GM19025 (cell line): ENCODE data around the gene KIF1A.

ENCODE experiments used
- ATAC-seq: cut with Tn5 transposase; IDR thresholded peaks from one replicate; pipeline ENCODE4 v1.9.1; 2021; ENCODE audit warnings: mild to moderate bottlenecking, low read depth, moderate library complexity; ENCODE audit not compliant: unreplicated experiment

Gene KIF1A

DNA sequence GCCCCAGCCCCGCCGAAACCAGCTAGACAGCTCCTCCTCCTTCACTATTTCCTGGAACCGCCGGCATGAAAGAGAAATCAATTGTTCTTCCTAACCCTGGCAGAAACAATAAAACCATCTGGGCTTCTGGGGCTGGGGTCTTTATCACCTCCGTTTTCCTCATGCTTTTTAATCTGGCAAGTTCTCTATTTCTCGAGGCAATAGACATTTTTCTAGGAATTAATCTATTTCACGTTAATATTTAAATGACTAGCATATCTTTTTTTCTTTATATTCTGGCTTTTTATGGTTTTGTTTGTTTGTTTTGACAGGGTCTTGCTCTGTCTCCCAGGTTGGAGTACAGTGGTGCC, 1.4 kb upstream of the KIF1A start:
- no peak for ATAC-seq

DNA sequence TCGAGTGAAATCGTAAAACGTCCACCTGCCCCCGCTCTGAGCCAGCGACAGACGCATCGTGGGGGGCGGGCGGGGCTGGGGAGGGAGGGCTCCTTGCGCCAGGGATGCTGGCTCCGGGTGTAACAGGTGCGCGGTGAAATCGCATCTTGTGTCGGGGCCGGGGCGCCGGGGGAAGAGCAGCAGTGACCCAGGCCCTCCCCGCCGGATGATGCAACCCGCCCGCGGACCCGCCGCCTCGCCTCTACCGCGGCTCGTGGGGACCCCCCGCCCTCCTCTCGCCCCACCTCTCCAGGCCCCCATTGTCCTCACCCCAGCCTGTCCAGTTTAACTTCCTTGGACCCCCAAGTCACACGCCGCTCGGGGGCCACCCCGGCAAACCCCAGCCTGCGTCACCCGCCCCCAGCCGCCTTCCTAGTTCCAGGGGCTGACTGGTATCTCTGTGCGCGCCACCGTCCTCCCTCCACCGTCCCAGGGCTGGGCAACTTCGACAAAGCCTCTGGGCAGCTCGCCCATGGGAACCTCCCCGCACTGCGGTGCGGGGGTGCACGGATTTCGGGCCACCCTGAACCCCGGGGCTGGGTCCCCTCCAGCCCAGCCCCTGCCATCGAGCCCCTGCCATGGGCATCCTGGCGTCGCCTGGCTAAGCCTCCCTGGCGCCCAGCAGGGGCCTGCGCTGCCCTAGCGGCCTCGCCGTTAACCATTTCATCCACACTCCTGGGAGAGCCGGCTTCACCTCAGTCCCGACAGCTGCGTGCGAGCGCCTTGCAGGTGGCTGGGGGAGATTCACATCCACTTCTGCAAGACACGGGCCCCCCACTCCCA, 799 bp upstream of the KIF1A start:
- ATAC-seq: no peak

DNA sequence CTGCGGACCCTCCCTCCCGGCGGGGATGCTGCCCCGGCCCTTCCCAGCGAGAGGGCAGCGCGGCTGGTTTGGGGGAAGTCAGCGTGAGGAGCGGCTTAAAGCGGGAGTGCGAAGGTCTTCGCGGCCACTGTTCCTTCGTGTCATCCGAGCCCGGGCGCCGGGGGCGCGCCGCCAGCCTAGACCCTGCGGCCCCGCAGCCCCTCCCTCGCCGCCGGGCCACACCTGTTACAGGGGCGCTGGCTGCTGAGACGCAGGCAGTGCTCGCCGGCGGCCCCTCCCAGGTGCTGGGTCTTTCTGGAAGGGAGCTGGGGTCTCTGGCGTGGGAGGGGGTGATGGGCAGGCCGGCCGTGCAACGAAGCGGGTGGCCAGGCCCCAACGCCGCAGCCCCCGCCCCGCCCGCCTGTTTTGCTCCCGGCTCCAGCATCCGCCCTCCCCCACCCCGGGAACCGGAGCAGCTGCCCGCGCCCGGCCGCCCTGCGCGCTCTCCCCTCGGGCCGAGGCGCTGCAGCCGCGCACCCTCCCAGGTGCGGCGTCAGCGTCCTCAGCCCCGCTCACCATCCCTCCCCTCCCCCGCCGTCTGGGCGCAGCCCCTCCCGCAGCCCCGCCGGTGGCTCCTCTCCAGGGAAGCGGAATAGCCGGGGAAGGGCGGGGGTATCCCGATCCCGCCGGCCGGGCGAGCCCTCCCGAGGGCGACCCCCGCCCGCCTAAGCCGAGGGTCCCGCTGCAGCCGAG, 727 bp downstream of the KIF1A start:
- ATAC-seq: no peak

DNA sequence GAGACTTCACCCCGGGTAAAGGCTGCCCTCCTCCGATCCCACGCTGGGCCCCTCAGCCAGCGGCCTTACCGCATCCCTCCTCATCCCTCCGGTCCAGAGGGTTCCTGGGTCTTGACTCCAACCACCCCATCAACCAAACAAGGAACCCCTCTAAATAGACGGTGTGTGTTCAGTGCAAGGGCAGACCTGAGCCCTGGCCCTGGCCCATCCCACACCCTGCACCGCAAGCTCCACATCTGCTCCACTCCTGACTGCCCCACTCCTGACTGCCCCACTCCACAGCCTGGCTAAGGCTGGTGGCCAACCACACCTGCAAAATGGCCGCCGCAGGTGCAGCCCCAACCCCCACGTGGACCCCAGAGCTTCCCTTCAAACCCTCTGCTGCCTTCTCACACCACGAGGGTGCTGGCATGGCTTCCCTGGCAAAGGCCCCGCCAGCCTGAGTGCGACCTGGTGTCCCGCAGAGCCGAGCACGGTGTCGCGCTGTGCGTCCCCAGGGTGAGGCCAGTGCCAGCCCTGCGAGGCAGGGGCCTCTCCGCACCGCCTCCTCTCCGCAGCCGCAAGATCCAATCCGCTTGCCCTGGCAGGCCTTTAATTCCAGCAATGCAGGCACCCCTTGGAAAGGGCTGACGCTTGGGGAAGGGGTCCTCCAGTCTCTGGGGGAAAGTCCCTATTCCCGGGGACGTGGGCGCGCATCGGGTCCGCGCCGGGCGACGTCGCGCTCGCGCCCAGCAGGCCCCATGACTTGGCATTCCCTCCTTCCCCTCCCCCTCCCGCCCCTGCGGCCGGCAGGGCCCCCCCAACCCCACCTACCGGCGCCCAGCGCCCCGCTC, 1.5 kb downstream of the KIF1A start:
- ATAC-seq: no peak

DNA sequence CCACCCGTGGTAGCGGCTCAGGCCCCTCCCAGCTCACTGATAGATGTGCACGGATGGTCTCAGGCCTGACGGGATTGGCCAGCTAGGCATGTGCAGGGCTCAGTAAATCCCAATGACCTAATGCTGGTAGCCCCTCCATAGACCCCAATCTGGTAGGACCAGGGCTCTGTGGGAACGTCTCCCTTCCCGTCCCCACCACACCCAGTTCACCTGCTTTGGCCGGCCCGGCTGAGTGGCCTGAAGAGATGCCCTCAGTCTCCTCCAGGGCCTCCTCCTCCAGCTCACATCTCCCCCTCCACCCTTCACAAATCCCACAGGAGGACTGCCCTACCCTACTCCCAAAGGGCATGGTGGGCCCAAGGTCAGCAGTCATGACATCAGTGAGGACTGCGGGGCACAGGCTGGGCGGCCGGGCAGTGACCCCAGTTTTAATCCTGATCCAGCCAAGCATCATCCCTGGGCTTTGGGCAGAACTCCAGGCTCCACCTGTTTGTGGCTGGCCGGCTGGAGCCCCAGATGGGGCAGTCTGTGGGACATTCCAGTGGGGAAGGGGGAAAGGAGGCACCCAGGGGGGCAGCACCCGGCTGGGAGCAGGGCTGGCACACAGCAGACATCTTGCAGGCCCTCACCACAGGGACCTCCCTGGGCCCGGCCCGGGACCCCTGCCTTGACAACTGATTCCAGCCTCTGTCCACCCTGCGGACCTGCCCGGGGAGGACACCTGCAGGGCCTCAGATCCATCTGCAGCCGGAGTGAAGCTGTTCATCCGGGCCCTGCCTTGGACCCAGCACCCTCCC, 2.3 kb downstream of the KIF1A start:
- ATAC-seq: no peak

DNA sequence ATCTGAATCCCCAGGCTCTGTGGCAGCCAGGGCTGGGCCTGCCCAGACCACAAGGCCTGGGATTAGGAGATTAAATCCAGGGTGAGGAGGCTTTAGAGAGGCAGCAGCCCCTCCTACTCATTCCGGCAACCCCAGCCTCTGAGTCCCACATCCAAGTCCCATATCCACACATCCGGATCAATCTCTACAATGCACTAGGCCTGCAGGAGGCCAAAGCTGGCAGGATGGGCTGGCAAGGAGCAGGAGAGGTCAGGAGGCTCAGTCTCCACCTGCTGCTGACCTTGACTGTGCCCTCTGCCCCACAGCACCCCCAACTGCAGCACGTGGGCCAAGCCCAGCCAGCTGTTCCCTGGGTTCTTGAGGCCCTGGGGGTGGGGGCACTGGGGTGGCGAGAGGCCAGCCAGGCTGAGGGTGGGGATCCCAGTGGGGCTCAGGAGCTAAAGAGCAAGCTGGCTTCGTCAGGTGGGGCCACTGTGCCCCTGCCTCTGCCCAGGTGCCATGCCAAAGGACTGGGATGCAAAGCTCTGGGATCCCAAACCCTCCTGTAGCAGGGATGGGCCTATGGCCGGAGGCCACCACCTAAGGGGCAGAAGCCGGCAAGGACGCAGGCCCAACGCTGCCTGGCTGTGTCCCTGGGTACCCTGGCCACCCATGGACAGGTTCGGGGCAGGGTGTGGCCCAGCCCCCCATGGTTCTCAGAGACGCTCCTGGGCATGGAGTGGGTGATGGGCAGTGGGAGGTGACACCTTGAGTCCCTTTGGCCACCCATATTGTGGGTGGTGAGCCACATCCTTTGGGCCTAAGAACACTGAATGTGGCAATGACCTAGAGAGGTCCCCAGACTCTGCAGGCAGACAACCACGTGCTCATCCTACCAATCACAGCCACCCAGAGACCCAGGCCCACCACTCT, 3.2 kb downstream of the KIF1A start:
- no peak for ATAC-seq

DNA sequence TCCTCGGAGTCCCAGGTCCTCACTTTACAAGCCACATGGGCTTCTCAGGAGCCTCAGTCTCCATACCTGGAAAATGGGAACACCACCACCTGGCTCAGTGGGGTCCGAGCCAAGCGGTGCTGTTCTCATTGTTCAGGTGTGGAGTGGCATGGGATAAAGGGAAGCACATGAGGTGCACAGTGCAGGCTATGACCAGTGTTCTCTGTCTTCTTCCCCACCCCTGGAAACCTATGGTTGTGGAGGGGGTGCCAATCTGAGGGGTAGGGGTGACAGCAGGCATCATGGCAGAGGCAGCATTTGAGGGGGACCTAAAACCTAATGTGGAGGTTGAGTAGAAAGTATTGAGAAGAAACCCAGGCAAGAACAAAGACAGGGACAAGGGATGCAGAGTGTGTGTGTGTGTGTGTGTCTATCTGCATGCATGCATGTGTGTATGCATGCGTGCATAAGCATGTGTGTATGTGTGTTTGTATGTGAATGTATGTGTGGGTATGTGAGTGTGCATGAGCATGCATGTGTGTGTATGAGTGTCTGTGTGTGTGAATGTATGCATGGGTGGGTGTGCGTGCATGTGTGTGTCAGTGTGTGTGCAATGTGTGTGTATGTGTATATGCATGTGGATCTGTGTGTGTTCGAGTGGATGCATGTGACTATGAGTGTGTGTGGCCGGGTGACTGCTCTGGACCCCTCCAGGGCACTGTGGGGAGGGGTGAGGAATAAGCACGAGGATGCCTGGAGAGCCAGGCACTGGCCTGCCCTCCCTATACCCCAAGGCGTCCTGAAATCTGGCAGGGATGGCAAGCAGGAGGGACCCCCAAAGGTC, 4.0 kb downstream of the KIF1A start:
- no peak for ATAC-seq

DNA sequence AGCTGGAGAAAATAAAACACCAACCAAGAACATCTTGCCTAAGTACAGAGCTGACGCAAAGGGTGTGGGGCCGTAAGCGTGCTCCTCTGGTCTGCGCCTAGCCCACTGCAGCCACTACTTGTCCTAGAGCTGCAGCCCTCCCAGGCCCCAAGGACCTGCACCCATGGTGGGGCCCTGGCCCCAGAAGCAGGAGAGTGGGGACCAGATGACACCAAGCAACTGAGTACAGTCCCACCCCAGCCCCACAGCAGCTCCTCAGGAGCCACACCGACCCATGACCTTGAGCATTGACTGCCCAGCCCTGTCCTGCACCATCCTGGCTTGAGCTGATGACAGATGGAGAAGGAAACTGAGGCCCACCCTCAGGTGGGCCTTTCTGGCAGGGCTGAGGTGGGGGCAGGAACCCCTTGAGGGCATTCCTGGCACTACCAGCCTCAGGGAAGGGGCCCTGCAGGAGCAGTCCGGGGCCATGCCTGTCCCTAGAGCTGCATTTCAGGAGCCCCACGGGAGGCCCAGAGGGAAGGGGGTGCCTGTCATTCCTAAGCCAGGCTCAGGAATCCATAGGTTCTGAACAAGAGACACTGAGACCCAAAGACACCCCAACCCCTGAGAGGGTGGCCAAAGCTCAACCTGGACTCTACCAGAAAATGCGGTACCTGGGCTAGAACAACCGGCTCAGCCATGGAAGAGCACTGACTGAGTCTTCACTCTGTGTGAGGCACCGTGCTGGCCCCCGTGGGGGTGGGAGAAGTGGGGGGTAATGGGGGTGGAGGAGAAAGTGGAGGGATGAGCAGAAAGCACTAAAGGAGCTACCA, 4.9 kb downstream of the KIF1A start:
- ATAC-seq: no peak

DNA sequence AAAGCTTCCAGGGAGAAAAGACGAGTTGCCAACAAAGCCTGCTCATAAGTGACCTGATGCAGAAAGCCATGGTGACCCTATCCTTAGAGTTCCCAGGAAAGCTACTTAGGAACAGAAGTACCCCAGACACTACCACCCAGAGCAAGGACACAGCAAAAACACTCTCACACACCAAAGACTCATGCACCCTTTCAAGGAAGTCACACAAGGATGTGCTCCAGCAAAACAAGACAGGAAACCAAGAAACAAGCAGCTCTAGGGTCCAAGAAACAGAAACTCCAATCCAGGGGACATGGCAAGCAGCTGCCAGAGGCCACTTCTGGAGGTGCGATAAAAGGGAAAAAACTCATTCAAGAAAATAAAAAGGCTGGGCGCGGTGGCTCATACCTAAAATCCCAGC, 5.7 kb downstream of the KIF1A start:
- ATAC-seq: no peak

DNA sequence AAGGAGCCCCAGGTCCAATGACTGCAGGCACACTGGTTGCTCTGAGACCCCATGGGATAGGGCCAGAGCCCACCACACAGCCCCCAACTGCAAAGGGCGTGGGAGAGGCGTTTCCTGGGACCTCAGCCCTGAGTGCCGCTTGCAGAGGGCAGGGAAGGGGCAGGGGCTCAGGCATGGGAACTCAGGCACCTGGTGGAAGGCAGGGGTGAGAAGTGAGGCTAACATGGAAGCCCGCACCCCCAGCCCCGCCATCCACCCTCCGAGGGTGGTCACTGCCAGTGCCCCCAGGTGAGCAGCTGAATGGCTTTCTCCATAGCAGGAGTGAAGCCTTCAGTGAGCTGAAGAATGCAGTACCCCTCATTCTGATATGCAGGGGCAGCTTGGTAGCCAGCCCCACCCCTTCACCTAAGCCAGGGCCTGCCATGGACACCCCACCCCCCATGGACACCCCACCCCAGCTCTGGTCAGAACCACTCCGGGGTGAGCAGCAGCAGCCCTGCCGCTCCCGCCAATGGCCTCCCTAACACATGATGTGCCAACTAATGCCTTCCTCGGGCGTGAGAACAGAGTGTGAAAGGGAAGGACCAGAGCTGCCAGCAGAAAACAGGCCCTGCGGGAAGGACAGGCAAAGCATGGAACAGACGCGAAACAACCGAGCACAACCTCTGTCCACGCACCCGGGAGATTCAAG, 6.6 kb downstream of the KIF1A start:
- ATAC-seq: no peak

DNA sequence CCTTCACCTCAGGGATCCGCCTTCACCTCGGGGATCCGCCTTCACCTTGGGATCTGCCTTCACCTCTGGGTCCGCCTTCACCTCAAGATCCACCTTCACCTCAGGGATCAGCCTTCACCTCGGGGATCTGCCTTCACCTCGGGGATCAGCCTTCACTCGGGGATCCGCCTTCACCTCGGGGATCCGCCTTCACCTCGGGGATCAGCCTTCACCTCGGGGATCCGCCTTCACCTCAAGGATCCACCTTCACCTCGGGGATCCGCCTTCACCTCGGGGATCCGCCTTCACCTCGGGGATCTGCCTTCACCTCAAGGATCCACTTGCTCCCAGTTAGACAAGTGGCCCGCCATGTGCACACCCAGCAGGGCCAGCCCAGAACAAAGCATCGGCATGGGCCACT, 7.3 kb downstream of the KIF1A start:
- no peak for ATAC-seq

DNA sequence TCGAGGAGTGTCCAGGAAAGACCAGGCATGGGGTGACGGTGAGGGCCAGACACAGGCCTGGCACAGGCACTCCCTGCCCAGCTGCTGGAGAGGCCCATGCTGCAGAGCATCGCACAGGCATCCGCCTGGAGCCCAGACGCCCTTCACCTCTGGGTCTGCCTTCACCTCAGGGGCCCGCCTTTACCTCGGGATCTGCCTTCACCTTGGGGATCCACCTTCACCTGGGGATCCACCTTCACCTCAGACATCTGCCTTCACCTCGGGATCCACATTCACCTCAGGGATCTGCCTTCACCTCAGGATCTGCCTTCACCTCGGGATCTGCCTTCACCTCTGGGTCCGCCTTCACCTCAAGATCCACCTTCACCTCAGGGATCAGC, 7.7 kb downstream of the KIF1A start:
- no peak for ATAC-seq

DNA sequence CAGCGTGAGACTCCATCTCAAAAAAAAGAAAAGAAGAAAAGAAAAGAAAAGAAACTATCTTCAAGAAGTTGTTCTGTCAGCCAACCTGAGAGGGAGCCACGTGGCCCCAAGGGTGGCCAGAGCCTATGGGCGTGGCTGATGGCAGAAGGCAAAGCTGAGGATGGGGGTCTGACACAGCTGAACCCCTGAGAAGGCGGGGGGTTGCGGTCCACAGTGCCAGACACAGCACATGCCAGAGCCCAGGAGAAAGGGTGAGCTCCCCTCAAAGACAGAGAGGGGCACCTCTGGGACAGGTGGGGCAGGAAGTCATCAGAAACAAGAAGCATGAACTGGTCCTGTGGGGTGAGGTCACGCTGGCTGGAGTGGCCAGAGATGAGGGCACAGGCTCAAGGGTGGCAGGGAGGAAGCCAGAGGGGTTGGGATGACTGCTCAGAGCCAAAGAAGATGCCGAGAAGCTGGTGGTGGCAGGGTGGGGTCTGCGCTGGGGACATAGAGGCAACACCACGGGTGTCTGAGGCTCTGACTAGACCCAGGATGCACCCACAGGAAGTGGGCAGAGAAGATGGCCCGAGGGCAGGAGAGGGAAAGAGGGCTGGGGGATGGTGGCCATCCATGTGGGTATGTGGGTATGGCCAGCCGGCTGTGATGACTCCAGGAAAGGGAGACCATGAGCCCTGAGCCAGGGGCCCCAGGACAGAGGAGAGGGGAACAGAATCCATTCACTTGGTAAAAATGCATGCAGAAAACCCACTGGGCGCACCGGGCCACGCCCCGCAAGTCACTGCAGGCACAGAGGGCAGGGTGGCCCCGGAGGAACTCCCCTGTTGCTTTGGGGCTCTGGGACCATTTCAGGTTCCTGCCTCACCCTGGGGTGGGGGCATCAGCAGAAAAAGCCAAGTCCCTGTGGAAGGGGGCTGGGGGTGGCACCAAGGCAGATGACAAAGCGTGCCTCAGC, 8.4 kb downstream of the KIF1A start:
- ATAC-seq: no peak

DNA sequence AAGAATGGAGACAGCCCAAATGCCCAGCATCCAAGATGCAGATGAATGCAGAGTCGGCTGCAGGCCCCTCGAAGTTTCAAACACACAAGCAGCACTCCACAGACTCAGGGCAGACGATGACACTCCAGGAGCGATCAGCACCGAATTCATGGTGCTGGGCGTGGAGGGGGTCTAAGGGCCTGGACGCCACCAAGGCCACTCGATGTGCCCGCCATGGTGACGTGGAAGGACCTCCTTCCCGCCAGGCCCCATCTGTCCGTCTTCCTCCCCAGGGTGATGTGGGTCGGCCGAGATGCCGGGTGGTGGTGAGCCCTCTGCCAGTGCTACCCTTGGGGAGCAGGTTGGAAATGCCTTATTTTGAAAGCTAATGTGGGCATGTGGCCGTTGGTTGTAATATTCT, 9.4 kb downstream of the KIF1A start:
- no peak for ATAC-seq

DNA sequence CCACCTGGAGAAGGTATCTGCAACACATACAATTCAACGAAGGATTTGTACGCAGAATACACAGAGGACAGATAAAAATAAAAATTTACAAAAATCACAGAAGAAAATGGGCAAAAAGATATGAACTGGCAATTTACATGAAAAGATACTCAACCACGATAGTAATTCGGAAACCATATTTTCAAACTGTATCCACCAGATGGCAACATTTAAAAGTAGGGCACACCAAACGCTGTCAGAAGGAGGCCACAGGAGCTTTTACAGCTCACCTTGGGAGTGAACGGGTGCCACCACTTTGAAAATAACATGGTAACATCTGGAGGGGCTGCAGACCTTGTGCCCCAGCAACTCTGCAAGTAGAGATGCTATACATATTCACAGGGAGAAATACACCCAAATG, 9.8 kb downstream of the KIF1A start:
- no peak for ATAC-seq

DNA sequence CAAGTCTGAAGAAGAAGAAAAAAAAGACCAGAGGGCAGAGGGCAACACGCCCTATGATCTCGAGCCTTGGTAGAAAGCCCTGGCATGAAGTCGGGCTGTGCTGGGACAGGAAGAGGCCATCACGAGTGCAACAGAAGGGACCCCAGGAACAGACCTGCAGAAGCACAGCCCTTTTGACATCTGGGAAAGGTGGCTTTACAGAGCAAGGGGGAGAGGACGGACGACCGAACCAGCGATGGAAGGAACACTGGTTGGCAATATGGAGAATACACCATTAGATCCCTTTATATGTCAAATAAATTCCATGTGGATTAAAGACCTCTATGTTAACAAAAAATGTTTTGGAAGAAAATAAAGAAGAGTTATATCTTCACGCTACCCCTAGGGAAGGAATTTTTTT, 10.7 kb downstream of the KIF1A start:
- ATAC-seq: no peak
